Activated T-cell treated with anti-CD3 and anti-CD28 coated beads for 4 hours (primary cell): ENCODE measurements around the gene KIF5C.
A peak's percentile ranks its signal among the peaks of the same experiment; 100 is the strongest.

Experiments used
- DNase-seq: peaks from one replicate; pipeline ENCODE4 v3.0.0-alpha.2; 2020

Gene KIF5C

GRCh38 chr2:148998165-148998830, 123.3 kb downstream of the KIF5C start:
- no peak for DNase-seq

GRCh38 chr2:148998831-148999200, 123.8 kb downstream of the KIF5C start:
- DNase-seq, result no peak

GRCh38 chr2:148999451-148999921, 124.5 kb downstream of the KIF5C start:
- no peak for DNase-seq

GRCh38 chr2:149000158-149000938, 125.3 kb downstream of the KIF5C start:
- DNase-seq, result no peak

GRCh38 chr2:149001496-149001895, 126.5 kb downstream of the KIF5C start:
- no peak for DNase-seq

GRCh38 chr2:149002378-149002890, 127.4 kb downstream of the KIF5C start:
- no peak for DNase-seq

- no peak for DNase-seq
These were observed 128.1 kb downstream of the KIF5C start for GRCh38 chr2:149002891-149003740.

GRCh38 chr2:149004836-149005235, 129.8 kb downstream of the KIF5C start:
- no peak for DNase-seq

- DNase-seq, result no peak
These were observed 130.5 kb downstream of the KIF5C start for GRCh38 chr2:149005471-149006077.

- no peak for DNase-seq
These were observed 132.0 kb downstream of the KIF5C start for GRCh38 chr2:149006883-149007543.

GRCh38 chr2:149008381-149008780, 133.4 kb downstream of the KIF5C start:
- DNase-seq, result no peak

GRCh38 chr2:149009576-149010461, 134.8 kb downstream of the KIF5C start:
- DNase-seq, result no peak

- no peak for DNase-seq
These were observed 137.5 kb downstream of the KIF5C start for GRCh38 chr2:149012545-149012944.

- DNase-seq, result no peak
These were observed 140.5 kb downstream of the KIF5C start for GRCh38 chr2:149015501-149015900.

GRCh38 chr2:149015926-149016563, 141.0 kb downstream of the KIF5C start:
- DNase-seq, result no peak

GRCh38 chr2:149017116-149017985, 142.3 kb downstream of the KIF5C start:
- peak; percentile 66 for DNase-seq

GRCh38 chr2:149018981-149019380, 144.0 kb downstream of the KIF5C start:
- no peak for DNase-seq

- no peak for DNase-seq
These were observed 144.7 kb downstream of the KIF5C start for GRCh38 chr2:149019768-149020167.

GRCh38 chr2:149020432-149020851, 145.4 kb downstream of the KIF5C start:
- no peak for DNase-seq
